MM.1S (cell line): ENCODE results near the gene TSPAN11.

ENCODE experiments used
- EZH2 ChIP-seq: fragments of 300-600 bp; sonication (generic); optimal IDR thresholded peaks from 2 replicates; pipeline ENCODE3; 2017; ENCODE audit warnings: low read depth, mild to moderate bottlenecking, antibody characterized with exemption, low read length, mixed read lengths
- TF ChIP-seq, protein P1 (sequence below): fragments of 300-600 bp; sonication (generic); IDR thresholded peaks from 2 replicates; pipeline ENCODE4 v1.5.1; 2016; ENCODE audit warnings: antibody characterized with exemption, low read length, mixed read lengths

DNA sequence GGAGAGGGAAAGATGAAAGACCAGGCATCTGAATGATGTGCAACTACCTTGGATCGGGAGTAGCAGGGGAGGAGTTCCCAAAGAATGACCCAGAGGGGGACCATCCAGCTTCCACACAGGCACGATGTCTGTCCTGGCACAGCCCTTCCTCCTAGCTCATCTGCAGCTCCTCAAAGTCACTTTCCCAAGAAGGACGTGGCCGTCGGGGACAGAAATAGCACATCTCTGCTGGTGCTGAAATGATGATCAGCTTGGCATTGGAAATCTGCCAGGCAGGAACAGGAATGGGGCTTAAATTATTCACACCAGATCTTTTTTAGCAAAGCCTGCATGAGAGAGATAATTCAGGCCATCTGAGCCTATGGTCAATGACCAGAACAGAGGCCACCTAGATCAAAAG is 41.7 kb downstream of the TSPAN11 start:
- TF ChIP-seq, protein P1, sequence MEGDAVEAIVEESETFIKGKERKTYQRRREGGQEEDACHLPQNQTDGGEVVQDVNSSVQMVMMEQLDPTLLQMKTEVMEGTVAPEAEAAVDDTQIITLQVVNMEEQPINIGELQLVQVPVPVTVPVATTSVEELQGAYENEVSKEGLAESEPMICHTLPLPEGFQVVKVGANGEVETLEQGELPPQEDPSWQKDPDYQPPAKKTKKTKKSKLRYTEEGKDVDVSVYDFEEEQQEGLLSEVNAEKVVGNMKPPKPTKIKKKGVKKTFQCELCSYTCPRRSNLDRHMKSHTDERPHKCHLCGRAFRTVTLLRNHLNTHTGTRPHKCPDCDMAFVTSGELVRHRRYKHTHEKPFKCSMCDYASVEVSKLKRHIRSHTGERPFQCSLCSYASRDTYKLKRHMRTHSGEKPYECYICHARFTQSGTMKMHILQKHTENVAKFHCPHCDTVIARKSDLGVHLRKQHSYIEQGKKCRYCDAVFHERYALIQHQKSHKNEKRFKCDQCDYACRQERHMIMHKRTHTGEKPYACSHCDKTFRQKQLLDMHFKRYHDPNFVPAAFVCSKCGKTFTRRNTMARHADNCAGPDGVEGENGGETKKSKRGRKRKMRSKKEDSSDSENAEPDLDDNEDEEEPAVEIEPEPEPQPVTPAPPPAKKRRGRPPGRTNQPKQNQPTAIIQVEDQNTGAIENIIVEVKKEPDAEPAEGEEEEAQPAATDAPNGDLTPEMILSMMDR, result no peak
- TF ChIP-seq EZH2, result no peak
